ENCODE measurements around the gene ZNF43.
"Not testable (repeated sequence)": the region's sequence is repeated elsewhere in the genome, so short reads cannot be mapped to it uniquely, and the experiment has no call there.

The ZNF43 gene

GRCh38 chr19:21841488-21842097, 5.6 kb upstream of the ZNF43 start:
- Histone ChIP-seq H3K4me3 (no peak overlapping the region), H3K4me1 (no peaks in the 10 kb centered on the region), H3K27me3 (ENCODE audit: low read depth) (no peaks in the 10 kb centered on the region), H3K36me3 (replicated peaks) (no peaks in the 10 kb centered on the region), H3K9me3 (peaks cover 4% of the 10 kb centered on the region; the same call in 1 of the 2 replicates)
- in situ Hi-C loops (cut with MboI; ENCODE audit: low sequenced_read_pairs): no loop called here
- DNase-seq (ENCODE audit: low spot score in 2 of 2): no peak

GRCh38 chr19:21841081-21841480, 5.1 kb upstream of the ZNF43 start:
- DNase-seq (ENCODE audit: low spot score in 2 of 2): no peak
- no peaks in the 10 kb centered on the region for H3K27me3 ChIP-seq (ENCODE audit: low read depth)
- H3K4me1 ChIP-seq: no peaks in the 10 kb centered on the region
- no peak overlapping the region for H3K4me3 ChIP-seq
- H3K9me3 ChIP-seq: peaks cover 4% of the 10 kb centered on the region; the same call in 1 of the 2 replicates
- H3K36me3 ChIP-seq (replicated peaks): no peaks in the 10 kb centered on the region
- in situ Hi-C loops (cut with MboI; ENCODE audit: low sequenced_read_pairs): no loop called here

DNA sequence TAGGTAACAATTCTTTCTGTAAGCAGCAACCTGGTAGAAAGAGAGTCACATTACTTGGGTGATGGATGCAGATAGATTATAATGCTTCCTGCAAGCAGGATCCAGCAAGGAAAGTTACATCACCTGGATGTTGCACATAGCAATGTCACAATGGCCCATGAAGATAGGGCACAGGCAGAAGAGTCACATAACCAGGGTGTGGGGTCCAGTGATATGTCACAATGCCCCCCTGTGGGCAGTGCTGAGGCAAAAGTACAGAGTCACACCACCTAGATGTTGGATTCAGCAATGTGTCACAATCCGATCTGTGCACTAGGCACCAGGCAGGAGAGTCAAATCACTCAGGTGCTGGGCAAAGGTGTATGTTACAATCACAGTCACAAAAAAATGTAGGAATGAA, 4.0 kb upstream of the ZNF43 start:
- H3K4me3 ChIP-seq: no peak overlapping the region
- DNase-seq (ENCODE audit: low spot score in 2 of 2): no peak
- no peaks in the 10 kb centered on the region for H3K4me1 ChIP-seq
- in situ Hi-C loops (cut with MboI; ENCODE audit: low sequenced_read_pairs): no loop called here
- H3K36me3 ChIP-seq (replicated peaks): no peaks in the 10 kb centered on the region
- H3K27me3 ChIP-seq (ENCODE audit: low read depth): no peaks in the 10 kb centered on the region
- peaks cover 4% of the 10 kb centered on the region; the same call in 1 of the 2 replicates for H3K9me3 ChIP-seq

GRCh38 chr19:21838646-21839045, 2.7 kb upstream of the ZNF43 start:
- Histone ChIP-seq H3K4me3 (no peak overlapping the region), H3K36me3 (replicated peaks) (no peaks in the 10 kb centered on the region), H3K9me3 (peaks cover 4% of the 10 kb centered on the region; the same call in 1 of the 2 replicates), H3K27me3 (ENCODE audit: low read depth) (no peaks in the 10 kb centered on the region), H3K4me1 (no peaks in the 10 kb centered on the region)
- no peak for DNase-seq (ENCODE audit: low spot score in 2 of 2)
- in situ Hi-C loops (cut with MboI; ENCODE audit: low sequenced_read_pairs): no loop called here

GRCh38 chr19:21835429-21835809, 563 bp downstream of the ZNF43 start:
- H3K4me1 ChIP-seq: no peaks in the 10 kb centered on the region
- no peak for DNase-seq (ENCODE audit: low spot score in 2 of 2)
- H3K36me3 ChIP-seq (replicated peaks): no peaks in the 10 kb centered on the region
- no peaks in the 10 kb centered on the region for H3K27me3 ChIP-seq (ENCODE audit: low read depth)
- no peaks in the 10 kb centered on the region for H3K9me3 ChIP-seq
- in situ Hi-C loops (cut with MboI; ENCODE audit: low sequenced_read_pairs): no loop called here
- no peak overlapping the region for H3K4me3 ChIP-seq

DNA sequence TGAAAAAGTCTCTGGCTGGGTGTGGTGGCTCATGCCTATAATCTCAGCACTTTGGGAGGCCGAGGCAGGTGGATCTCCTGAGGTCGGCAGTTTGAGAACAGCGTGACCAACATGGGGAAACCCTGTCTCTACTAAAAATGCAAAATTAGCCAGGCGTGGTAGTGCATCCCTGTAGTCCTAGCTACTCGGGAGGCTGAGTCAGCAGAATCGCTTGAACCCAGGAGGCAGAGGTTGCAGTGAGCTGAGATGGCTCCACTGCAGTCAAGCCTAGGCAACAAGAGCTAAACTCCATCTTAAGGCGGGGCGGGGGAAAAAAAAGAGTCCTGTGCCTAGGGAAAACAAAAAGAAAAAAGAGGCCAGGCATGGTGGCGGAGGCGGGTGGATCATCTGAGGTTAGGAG, 2.2 kb downstream of the ZNF43 start:
- no peaks in the 10 kb centered on the region for H3K4me1 ChIP-seq
- H3K36me3 ChIP-seq (replicated peaks): no peaks in the 10 kb centered on the region
- no peak for DNase-seq (ENCODE audit: low spot score in 2 of 2)
- in situ Hi-C loops (cut with MboI; ENCODE audit: low sequenced_read_pairs): no loop called here
- H3K4me3 ChIP-seq: no peak overlapping the region
- no peaks in the 10 kb centered on the region for H3K27me3 ChIP-seq (ENCODE audit: low read depth)
- H3K9me3 ChIP-seq: no peaks in the 10 kb centered on the region

- no peak overlapping the region for H3K4me3 ChIP-seq
- H3K9me3 ChIP-seq: no peaks in the 10 kb centered on the region
- H3K27me3 ChIP-seq (ENCODE audit: low read depth): no peaks in the 10 kb centered on the region
- no peak for DNase-seq (ENCODE audit: low spot score in 2 of 2)
- in situ Hi-C loops (cut with MboI; ENCODE audit: low sequenced_read_pairs): no loop called here
- H3K4me1 ChIP-seq: no peaks in the 10 kb centered on the region
- H3K36me3 ChIP-seq (replicated peaks): no peaks in the 10 kb centered on the region
Observed at GRCh38 chr19:21824679-21825078, 11.3 kb downstream of the ZNF43 start.

GRCh38 chr19:21823224-21823623, 12.8 kb downstream of the ZNF43 start:
- Histone ChIP-seq H3K9me3 (no peaks in the 10 kb centered on the region), H3K4me3 (no peak overlapping the region), H3K36me3 (replicated peaks) (no peaks in the 10 kb centered on the region), H3K27me3 (ENCODE audit: low read depth) (no peaks in the 10 kb centered on the region), H3K4me1 (no peaks in the 10 kb centered on the region)
- DNase-seq (ENCODE audit: low spot score in 2 of 2): no peak
- in situ Hi-C loops (cut with MboI; ENCODE audit: low sequenced_read_pairs): no loop called here

DNA sequence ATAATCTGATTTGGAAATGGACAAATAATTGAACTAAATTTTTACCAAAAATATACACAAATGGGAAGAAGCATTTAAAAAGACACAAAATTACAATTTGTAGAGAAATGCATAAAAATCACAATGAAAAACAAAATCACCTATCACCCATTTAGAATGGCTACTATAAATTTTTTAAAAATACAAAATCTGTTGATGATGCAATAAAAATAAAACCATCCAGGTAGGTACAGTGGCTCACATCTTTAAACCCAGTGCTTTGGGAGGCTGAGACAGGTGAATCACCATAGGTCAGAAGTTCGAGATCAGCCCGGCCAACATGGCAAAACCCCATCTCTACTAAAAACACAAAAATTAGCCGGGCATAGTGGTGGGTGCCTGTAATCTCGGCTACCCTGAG, 23.5 kb downstream of the ZNF43 start:
- Histone ChIP-seq H3K4me3 (no peak overlapping the region), H3K9me3 (peaks cover 1% of the 10 kb centered on the region), H3K36me3 (replicated peaks) (no peaks in the 10 kb centered on the region), H3K27me3 (ENCODE audit: low read depth) (no peaks in the 10 kb centered on the region), H3K4me1 (no peaks in the 10 kb centered on the region)
- no peak for DNase-seq (ENCODE audit: low spot score in 2 of 2)
- in situ Hi-C loops (cut with MboI; ENCODE audit: low sequenced_read_pairs): no loop called here

DNA sequence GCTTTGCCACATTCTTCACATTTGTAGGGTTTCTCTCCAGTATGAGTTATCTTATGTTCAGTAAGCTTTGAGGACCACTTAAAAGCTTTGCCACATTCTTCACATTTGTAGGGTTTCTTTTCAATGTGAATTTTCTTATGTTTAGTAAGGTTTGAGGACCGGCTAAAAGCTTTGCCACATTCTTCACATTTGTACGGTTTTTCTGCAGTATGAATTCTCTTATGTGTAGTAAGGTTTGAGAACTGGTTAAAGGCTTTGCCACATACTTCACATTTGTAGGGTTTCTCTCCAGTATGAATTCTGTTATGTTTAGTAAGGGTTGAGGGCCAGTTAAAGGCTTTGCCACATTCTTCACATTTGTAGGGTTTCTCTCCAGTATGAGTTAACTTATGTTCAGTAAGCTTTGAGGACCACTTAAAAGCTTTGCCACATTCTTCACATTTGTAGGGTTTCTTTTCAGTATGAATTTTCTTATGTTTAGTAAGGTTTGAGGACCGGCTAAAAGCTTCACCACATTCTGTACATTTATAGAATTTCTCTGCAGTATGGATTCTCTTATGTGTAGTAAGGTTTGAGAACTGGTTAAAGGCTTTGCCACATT, 27.5 kb downstream of the ZNF43 start:
- in situ Hi-C loops (cut with MboI; ENCODE audit: low sequenced_read_pairs); H3K36me3 ChIP-seq (replicated peaks); H3K27me3 ChIP-seq (ENCODE audit: low read depth); H3K9me3 ChIP-seq; DNase-seq (ENCODE audit: low spot score in 2 of 2); H3K4me3 ChIP-seq; H3K4me1 ChIP-seq: not testable (repeated sequence)

DNA sequence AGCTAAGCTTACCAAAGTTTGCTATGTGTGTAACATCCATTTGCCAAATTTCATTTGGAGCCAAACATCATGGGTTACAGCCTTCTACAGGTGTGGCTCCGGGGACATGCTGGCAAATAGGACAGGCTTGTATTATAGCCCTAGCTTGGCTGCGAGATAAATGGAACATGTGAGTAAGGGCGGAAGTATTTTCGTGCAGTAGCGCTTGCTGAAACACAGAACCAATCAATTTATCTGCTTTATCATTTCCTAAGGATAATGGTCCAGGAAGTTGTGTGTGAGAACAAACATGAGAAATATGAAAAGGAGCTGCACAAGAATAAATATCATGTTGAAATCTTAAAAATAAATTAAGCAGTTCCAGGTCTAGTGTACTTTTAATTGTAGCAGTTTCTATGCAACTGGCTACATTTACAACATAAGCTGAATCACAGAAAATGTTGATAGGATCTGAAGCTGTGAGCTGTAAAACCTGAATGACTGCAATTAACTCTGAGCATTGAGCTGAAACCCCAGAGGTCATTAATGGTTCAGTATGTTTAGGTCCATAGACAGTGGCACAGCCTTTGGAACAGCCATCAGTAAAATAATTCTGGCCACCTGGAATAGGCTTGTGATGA, 46.4 kb downstream of the ZNF43 start:
- DNase-seq (ENCODE audit: low spot score in 2 of 2): no peak
- in situ Hi-C loops (cut with MboI; ENCODE audit: low sequenced_read_pairs): no loop called here
- H3K9me3 ChIP-seq: no peaks in the 10 kb centered on the region
- no peaks in the 10 kb centered on the region for H3K27me3 ChIP-seq (ENCODE audit: low read depth)
- H3K36me3 ChIP-seq (replicated peaks): no peaks in the 10 kb centered on the region
- H3K4me3 ChIP-seq: no peak overlapping the region
- H3K4me1 ChIP-seq: no peaks in the 10 kb centered on the region

DNA sequence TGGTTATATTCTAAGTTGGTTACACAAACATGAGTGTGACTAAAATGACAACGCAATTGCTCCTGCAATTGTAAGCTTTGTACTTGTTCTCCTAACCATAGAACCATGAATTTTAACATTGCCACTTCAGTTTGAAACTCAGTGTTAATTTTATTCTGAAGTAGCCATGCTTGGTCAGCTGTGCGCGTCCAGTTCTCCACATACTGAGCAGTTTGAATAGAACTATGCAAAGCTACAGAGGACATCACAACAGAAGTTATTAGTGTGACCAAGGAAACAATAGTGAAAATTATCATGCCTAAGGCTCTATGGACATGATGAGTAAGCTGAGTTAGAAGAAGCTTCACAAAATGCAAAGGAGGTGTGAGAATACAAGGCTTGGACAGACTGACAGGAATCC, 49.0 kb downstream of the ZNF43 start:
- no peaks in the 10 kb centered on the region for H3K4me1 ChIP-seq
- H3K9me3 ChIP-seq: no peaks in the 10 kb centered on the region
- H3K4me3 ChIP-seq: no peak overlapping the region
- in situ Hi-C loops (cut with MboI; ENCODE audit: low sequenced_read_pairs): no loop called here
- no peaks in the 10 kb centered on the region for H3K27me3 ChIP-seq (ENCODE audit: low read depth)
- no peak for DNase-seq (ENCODE audit: low spot score in 2 of 2)
- H3K36me3 ChIP-seq (replicated peaks): no peaks in the 10 kb centered on the region

GRCh38 chr19:21775792-21776191, 60.2 kb downstream of the ZNF43 start:
- H3K36me3 ChIP-seq (replicated peaks); in situ Hi-C loops (cut with MboI; ENCODE audit: low sequenced_read_pairs); H3K9me3 ChIP-seq; DNase-seq (ENCODE audit: low spot score in 2 of 2); H3K27me3 ChIP-seq (ENCODE audit: low read depth); H3K4me3 ChIP-seq; H3K4me1 ChIP-seq: not testable (repeated sequence)

GRCh38 chr19:21767065-21767800, 68.7 kb downstream of the ZNF43 start, which contains the start of gene ZNF100:
ZNF100 (minus strand) TSS chr19:21767579; CDS start chr19:21767429, 150 bp downstream.
- in situ Hi-C loops (cut with MboI; ENCODE audit: low sequenced_read_pairs): no loop called here
- Histone ChIP-seq H3K4me1 (no peaks in the 10 kb centered on the region; the same call in 1 of the 2 replicates), H3K27me3 (ENCODE audit: low read depth) (no peaks in the 10 kb centered on the region), H3K4me3 (peak within 1 kb of the TSS; percentile 83), H3K36me3 (replicated peaks) (peaks cover 39% of the 10 kb centered on the region), H3K9me3 (no peaks in the 10 kb centered on the region)
- DNase-seq (ENCODE audit: low spot score in 2 of 2): peak; percentile 88 to 95
